ENCODE results near the gene CHRNE.

Gene CHRNE

GRCh38 chr17:4892499-4893221, 10.2 kb downstream of the CHRNE start:
- Histone ChIP-seq H3K27ac (no peak overlapping the region), H3K9ac (no peak overlapping the region), H3K36me3 (ENCODE audit: control insufficient read depth, insufficient read depth, low read length) (no peaks in the 10 kb centered on the region), H3K27me3 (ENCODE audit: control insufficient read depth, insufficient read depth, low read length) (no peaks in the 10 kb centered on the region), H3K4me2 (ENCODE audit: low read length) (no peak overlapping the region), H3K79me2 (no peaks in the 10 kb centered on the region), H2AFZ (no peak overlapping the region), H3K9me3 (ENCODE audit: control insufficient read depth, low read length) (no peaks in the 10 kb centered on the region), H3K4me3 (ENCODE audit: low read depth, low read length) (no peak overlapping the region), H3K4me1 (no peaks in the 10 kb centered on the region)
- TF ChIP-seq, protein P1, sequence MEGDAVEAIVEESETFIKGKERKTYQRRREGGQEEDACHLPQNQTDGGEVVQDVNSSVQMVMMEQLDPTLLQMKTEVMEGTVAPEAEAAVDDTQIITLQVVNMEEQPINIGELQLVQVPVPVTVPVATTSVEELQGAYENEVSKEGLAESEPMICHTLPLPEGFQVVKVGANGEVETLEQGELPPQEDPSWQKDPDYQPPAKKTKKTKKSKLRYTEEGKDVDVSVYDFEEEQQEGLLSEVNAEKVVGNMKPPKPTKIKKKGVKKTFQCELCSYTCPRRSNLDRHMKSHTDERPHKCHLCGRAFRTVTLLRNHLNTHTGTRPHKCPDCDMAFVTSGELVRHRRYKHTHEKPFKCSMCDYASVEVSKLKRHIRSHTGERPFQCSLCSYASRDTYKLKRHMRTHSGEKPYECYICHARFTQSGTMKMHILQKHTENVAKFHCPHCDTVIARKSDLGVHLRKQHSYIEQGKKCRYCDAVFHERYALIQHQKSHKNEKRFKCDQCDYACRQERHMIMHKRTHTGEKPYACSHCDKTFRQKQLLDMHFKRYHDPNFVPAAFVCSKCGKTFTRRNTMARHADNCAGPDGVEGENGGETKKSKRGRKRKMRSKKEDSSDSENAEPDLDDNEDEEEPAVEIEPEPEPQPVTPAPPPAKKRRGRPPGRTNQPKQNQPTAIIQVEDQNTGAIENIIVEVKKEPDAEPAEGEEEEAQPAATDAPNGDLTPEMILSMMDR (IDR thresholded peaks at IDR 0.05) = no peak

DNA sequence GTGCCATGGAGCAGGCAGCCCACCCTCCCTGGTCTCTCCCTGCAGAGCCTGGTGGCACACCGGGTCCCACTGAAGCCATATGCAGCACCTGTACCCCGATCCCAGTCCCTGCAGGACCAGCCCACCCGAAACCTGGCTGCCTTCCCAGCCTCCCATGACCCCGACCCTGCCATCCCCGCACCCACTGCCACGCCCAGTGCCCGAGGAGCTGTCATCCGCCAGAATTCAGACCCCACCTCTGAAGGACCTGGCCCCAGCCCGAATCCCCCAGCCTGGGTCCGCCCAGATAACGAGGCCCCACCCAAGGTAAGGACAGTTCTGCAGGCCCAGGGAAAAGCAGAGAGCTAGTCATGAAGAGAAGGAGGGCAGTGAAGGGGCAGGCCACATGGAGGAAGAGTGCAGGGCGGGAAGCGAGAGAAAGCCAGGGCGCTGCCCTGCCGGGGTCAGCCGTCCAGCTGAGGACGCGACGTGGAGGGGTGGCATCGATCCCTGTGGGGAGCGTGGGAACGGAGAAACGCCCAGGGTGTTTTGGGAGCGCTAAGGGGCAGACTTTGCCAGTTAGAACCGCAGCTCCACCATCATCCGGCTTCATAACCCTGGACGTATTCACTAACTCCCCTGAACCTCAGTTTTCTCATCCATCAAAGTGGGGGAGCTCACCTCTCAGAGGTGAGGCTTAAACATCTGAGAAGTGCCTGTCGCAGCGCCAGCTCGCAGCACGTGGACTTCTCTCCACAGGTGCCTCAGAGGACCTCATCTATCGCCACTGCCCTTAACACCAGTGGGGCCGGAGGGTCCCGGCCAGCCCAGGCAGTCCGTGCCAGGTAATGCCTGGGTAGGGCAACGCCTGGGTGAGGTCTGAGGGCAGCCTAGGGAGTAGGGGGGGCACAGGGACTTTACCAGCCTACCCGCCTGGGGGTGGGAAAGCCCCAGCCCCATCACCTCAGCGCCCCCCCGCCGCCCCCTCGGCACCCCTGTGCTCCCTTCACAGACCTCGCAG, 11.2 kb downstream of the CHRNE start:
- Histone ChIP-seq H3K4me2 (ENCODE audit: low read length) (no peak overlapping the region), H3K79me2 (no peaks in the 10 kb centered on the region), H3K27ac (no peak overlapping the region), H2AFZ (no peak overlapping the region), H3K4me3 (ENCODE audit: low read depth, low read length) (no peak overlapping the region), H3K9ac (no peak overlapping the region), H3K9me3 (ENCODE audit: control insufficient read depth, low read length) (no peaks in the 10 kb centered on the region), H3K36me3 (ENCODE audit: control insufficient read depth, insufficient read depth, low read length) (no peaks in the 10 kb centered on the region), H3K27me3 (ENCODE audit: control insufficient read depth, insufficient read depth, low read length) (no peaks in the 10 kb centered on the region), H3K4me1 (no peaks in the 10 kb centered on the region)
- TF ChIP-seq, protein P1 (IDR thresholded peaks at IDR 0.05) = no peak

- Histone ChIP-seq H3K27me3 (ENCODE audit: control insufficient read depth, insufficient read depth, low read length) (no peaks in the 10 kb centered on the region), H3K4me3 (ENCODE audit: low read depth, low read length) (no peak overlapping the region), H3K4me1 (no peaks in the 10 kb centered on the region), H3K27ac (no peak overlapping the region), H3K4me2 (ENCODE audit: low read length) (no peak overlapping the region), H2AFZ (no peak overlapping the region), H3K9ac (no peak overlapping the region), H3K79me2 (peaks cover 2% of the 10 kb centered on the region), H3K36me3 (ENCODE audit: control insufficient read depth, insufficient read depth, low read length) (no peaks in the 10 kb centered on the region), H3K9me3 (ENCODE audit: control insufficient read depth, low read length) (no peaks in the 10 kb centered on the region)
- TF ChIP-seq, protein P1 (IDR thresholded peaks at IDR 0.05) = no peak
Measured at GRCh38 chr17:4887581-4887980, 15.3 kb downstream of the CHRNE start.

DNA sequence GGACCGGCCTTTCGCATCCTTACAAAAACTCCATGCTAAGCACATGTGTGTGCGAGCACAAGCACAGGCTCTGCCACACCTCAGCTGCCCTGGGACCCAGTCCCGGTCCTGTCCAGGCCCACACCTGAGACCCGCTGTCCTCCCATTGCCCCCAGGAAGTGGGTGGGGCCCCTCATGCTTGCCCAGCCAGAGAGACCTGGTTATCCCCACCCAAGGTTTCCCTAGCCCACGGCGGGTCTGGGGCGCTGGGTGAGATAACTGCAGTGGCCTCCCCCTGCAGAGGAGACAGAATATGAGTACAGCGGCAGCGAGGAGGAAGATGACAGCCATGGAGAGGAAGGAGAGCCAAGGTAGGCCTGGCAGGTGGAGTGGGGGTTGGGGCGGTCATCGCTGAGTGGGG, 16.1 kb downstream of the CHRNE start:
- H3K27me3 ChIP-seq (ENCODE audit: control insufficient read depth, insufficient read depth, low read length) = no peaks in the 10 kb centered on the region
- no peak overlapping the region for H2AFZ ChIP-seq
- H3K4me2 ChIP-seq (ENCODE audit: low read length) = no peak overlapping the region
- no peak overlapping the region for H3K4me3 ChIP-seq (ENCODE audit: low read depth, low read length)
- H3K9me3 ChIP-seq (ENCODE audit: control insufficient read depth, low read length) = no peaks in the 10 kb centered on the region
- no peaks in the 10 kb centered on the region for H3K36me3 ChIP-seq (ENCODE audit: control insufficient read depth, insufficient read depth, low read length)
- peaks cover 6% of the 10 kb centered on the region for H3K79me2 ChIP-seq
- no peak overlapping the region for H3K27ac ChIP-seq
- no peak overlapping the region for H3K9ac ChIP-seq
- H3K4me1 ChIP-seq = no peaks in the 10 kb centered on the region
- TF ChIP-seq, protein P1 (IDR thresholded peaks at IDR 0.05) = no peak

Data from parathyroid adenoma (tissue), 2 donors.